ENCODE results near the gene NRG2. TPM values are rescaled to one million over a fixed set of nuclear protein-coding genes. Genes with fewer than 3 reads are reported as not detected.
A peak's percentile ranks its signal among the peaks of the same experiment; 100 is the strongest.

Gene NRG2
- polyA plus RNA-seq, 1 experiment: not detected

- peaks cover 20% of the 10 kb centered on the region for H3K27me3 ChIP-seq (ENCODE audit: control insufficient read depth, insufficient read depth, low read length)
- DNase-seq (ENCODE audit: low read depth): no peak
- H3K36me3 ChIP-seq (ENCODE audit: control insufficient read depth, insufficient read depth, low read length): no peaks in the 10 kb centered on the region
- ChIA-PET POLR2A (no interaction called here), CTCF (interaction anchor here (0.9 to 3.6 kb wide), 4 partner anchors 16 to 212 kb away, joined by 3 to 27 read pairs (median 4); no protein-coding TSS in a partner anchor)
- TF ChIP-seq, protein P1, sequence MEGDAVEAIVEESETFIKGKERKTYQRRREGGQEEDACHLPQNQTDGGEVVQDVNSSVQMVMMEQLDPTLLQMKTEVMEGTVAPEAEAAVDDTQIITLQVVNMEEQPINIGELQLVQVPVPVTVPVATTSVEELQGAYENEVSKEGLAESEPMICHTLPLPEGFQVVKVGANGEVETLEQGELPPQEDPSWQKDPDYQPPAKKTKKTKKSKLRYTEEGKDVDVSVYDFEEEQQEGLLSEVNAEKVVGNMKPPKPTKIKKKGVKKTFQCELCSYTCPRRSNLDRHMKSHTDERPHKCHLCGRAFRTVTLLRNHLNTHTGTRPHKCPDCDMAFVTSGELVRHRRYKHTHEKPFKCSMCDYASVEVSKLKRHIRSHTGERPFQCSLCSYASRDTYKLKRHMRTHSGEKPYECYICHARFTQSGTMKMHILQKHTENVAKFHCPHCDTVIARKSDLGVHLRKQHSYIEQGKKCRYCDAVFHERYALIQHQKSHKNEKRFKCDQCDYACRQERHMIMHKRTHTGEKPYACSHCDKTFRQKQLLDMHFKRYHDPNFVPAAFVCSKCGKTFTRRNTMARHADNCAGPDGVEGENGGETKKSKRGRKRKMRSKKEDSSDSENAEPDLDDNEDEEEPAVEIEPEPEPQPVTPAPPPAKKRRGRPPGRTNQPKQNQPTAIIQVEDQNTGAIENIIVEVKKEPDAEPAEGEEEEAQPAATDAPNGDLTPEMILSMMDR (IDR thresholded peaks at IDR 0.05; ENCODE audit: insufficient read depth, low read depth, low read length): no peak
- H3K4me3 ChIP-seq (ENCODE audit: low read depth, low read length): no peak overlapping the region
These were observed 196.0 kb downstream of the NRG2 start for GRCh38 chr5:139847091-139847490.

DNA sequence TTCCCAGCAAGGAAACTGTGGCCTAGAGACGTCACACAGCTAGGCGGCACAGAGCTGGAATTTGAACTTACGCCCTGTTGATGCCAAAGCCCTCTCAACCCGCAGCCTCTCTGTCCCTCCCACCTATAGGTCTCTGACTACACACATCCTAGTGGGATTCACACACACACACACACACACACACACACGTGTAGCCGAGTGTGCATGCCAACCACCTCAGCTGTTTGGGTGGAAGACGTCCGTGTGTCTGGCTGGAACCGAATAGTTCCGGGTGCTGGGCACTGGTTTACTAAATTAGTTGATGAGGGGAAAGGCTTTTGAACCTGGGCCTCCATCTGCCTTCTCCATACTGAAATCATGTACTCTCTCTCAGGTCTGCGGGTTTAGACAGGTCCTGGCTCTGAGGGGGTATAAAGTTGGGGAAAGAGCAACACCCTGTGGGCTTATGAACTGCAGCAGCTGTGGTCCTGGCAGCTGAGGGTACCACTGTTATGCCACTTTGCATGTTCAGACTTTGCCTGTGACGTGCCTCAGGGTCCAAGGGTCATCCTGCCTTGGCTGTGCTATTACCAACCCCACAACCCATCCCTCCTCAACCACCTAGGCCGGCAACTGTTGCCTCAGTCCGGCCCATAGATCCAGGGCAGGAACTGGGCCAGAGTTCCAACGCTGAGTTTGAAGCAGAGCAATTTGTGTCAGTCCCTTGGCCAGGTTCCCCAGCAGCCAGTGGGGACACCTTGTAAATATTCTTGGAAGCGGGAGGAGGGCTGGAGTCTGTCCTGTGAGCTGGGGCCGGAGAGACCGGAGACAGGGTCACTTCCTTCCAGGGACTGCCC, 197.0 kb downstream of the NRG2 start:
- CTCF ChIA-PET: interaction anchor here (0.6 to 6.0 kb wide), 8 partner anchors 15 to 80 kb away, joined by 3 to 64 read pairs (median 3); partner anchors contain the start of gene PSD2
- DNase-seq (ENCODE audit: low read depth): no peak
- Histone ChIP-seq H3K36me3 (ENCODE audit: control insufficient read depth, insufficient read depth, low read length) (no peaks in the 10 kb centered on the region), H3K4me3 (ENCODE audit: low read depth, low read length) (no peak overlapping the region), H3K27me3 (ENCODE audit: control insufficient read depth, insufficient read depth, low read length) (peaks cover 20% of the 10 kb centered on the region)
- POLR2A ChIA-PET: no interaction called here
- TF ChIP-seq, protein P1 (IDR thresholded peaks at IDR 0.05; ENCODE audit: insufficient read depth, low read depth, low read length): no peak

DNA sequence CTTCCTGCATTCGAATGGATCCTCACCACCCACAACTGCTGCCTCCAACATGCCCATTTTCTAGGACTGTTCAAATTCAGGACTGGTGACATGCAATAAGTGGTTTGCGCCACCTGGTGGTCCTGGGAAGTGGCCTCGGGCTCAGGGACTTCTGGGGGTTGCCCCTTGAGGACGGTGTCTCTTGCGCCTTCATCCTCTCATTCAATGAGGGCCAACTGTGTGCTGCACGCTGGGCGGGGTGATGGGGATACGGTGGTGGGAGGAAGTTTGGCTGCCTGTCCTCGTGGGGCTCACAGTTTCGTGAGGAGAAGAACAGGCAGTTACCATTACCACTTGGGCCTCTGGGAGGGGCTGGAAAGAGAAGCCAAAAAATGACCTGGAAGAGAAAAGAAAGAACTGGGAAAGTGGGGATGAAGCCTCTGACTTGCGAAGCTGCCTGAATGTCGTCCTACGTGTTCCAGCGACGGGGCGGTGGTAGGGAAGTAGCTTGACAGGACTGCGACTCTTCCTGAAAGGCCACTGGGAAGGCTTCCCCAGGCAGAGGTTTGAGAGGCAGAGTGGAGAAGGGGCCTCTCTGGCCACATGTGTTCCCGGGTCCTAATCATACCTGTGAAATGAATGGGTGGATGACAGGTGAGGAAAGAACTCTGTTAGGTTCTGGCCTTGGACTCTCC, 198.5 kb downstream of the NRG2 start:
- Histone ChIP-seq H3K27me3 (ENCODE audit: control insufficient read depth, insufficient read depth, low read length) (peaks cover 16% of the 10 kb centered on the region), H3K4me3 (ENCODE audit: low read depth, low read length) (no peak overlapping the region), H3K36me3 (ENCODE audit: control insufficient read depth, insufficient read depth, low read length) (no peaks in the 10 kb centered on the region)
- TF ChIP-seq, protein P1 (IDR thresholded peaks at IDR 0.05; ENCODE audit: insufficient read depth, low read depth, low read length): peak; percentile 84
- ChIA-PET POLR2A (no interaction called here), CTCF (interaction anchor here (0.7 to 6.0 kb wide), 9 partner anchors 10 to 79 kb away, joined by 3 to 64 read pairs (median 4); no protein-coding TSS in a partner anchor)
- DNase-seq (ENCODE audit: low read depth): no peak

DNA sequence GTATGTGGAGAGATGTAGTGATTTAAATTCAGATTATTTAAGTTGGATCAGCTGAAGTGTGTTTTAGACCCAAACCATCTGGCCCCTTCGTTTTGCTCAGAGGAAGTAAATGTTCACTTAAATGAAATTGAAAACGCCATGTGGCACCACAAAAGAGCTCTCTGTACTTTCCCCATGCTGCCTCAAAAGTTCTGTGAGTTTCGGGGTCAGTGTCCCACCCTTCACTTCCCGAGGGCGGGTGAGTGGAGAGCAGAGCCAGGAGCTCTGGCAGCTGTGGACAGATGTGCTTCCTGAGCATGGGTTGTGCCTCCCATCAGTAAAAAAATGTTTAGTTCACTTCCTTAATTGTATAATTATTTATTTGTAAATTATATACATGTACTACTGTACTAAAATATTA, 199.1 kb downstream of the NRG2 start:
- Histone ChIP-seq H3K4me3 (ENCODE audit: low read depth, low read length) (no peak overlapping the region), H3K27me3 (ENCODE audit: control insufficient read depth, insufficient read depth, low read length) (peaks cover 14% of the 10 kb centered on the region), H3K36me3 (ENCODE audit: control insufficient read depth, insufficient read depth, low read length) (no peaks in the 10 kb centered on the region)
- CTCF ChIA-PET: interaction anchor here (0.7 to 6.0 kb wide), 6 partner anchors 10 to 57 kb away, joined by 3 to 64 read pairs (median 4); no protein-coding TSS in a partner anchor
- no peak for DNase-seq (ENCODE audit: low read depth)
- POLR2A ChIA-PET: no interaction called here
- TF ChIP-seq, protein P1 (IDR thresholded peaks at IDR 0.05; ENCODE audit: insufficient read depth, low read depth, low read length): no peak

DNA sequence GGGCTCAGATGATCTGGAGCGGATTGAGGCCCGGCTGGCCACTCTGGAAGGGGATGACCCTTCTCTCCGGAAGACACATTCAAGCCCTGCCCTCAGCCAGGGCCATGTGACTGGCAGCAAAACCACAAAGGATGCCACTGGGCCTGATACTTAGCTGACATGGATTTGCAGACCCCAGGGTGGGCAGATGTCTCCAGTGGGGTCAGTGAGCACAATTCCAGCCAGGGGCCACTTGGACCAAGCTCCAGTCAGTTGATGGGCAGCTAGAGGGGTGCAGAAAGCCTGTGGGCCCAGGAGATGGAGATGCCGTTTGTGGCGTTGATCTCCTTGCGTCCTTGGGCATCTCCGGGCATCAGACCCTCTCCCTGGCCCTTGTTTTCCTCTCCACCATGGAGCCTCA, 200.8 kb downstream of the NRG2 start:
- TF ChIP-seq, protein P1 (IDR thresholded peaks at IDR 0.05; ENCODE audit: insufficient read depth, low read depth, low read length): no peak
- ChIA-PET CTCF (interaction anchor here (1.2 to 6.0 kb wide), 4 partner anchors 20 to 127 kb away, joined by 3 to 64 read pairs (median 6); partner anchors contain the start of gene PSD2), POLR2A (no interaction called here)
- Histone ChIP-seq H3K36me3 (ENCODE audit: control insufficient read depth, insufficient read depth, low read length) (no peaks in the 10 kb centered on the region), H3K27me3 (ENCODE audit: control insufficient read depth, insufficient read depth, low read length) (peaks cover 14% of the 10 kb centered on the region), H3K4me3 (ENCODE audit: low read depth, low read length) (no peak overlapping the region)
- DNase-seq (ENCODE audit: low read depth): no peak

All from BJ (cell line).